Measurements from ENCODE around the gene NIPBL. TPM values are rescaled to one million over a fixed set of nuclear protein-coding genes. Genes with fewer than 3 reads are reported as not detected.

The NIPBL gene
- total and polyA plus RNA-seq, 10 of the 15 experiments (the other 5 are each of a cell fraction or from before 2014, with no cell fraction given) = 10.4 to 50.4 (median 20.2) TPM

GRCh38 chr5:36886791-36887190 lies 10.2 kb downstream of the NIPBL start:
- Histone ChIP-seq H3K9me3 (replicated peaks; ENCODE audit: control insufficient read depth, insufficient read depth, low read length) (peaks cover 10% of the 10 kb centered on the region; the same call in 2 of the 3 replicates), H3K79me2 (ENCODE audit: control insufficient read depth, insufficient read depth, low read length) (peaks cover 97% of the 10 kb centered on the region), H3K36me3 (ENCODE audit: control insufficient read depth in 2 of 2, insufficient read depth in 2 of 2, low read length in 1 of 2) (peaks cover 5 to 12% of the 10 kb centered on the region in 2 experiments; a peak in 2 of 4 replicates), H4K20me1 (ENCODE audit: control insufficient read depth, insufficient read depth) (no peaks in the 10 kb centered on the region; the same call in 1 of the 2 replicates), H3K27me3 (replicated peaks in 1 of 2; ENCODE audit: control insufficient read depth in 2 of 2, insufficient read depth in 2 of 2, low read length in 1 of 2) (no peaks in the 10 kb centered on the region), H2AFZ (ENCODE audit: control insufficient read depth, low read depth, low read length) (no peak overlapping the region), H3K4me1 (ENCODE audit: control insufficient read depth, insufficient read depth, low read length) (peaks cover 9% of the 10 kb centered on the region; the same call in 1 of the 2 replicates), H3K27ac (ENCODE audit: control insufficient read depth, insufficient read depth) (no peak overlapping the region), H3K4me2 (ENCODE audit: control insufficient read depth, insufficient read depth) (no peak overlapping the region), H3K4me3 (no peak overlapping the region), H3K9ac (ENCODE audit: control insufficient read depth, insufficient read depth, low read length) (no peak overlapping the region)
- in situ Hi-C loops (cut with MboI) = no loop called here
- intact Hi-C loops (cut with micrococcal nuclease; ENCODE audit: unreplicated experiment) = no loop called here
- no TSS peak for BruUV-seq (replicated peaks)
- no peak for ATAC-seq
- CTCF ChIA-PET = no interaction called here
- WGBS (ENCODE audit: insufficient coverage, insufficient replicate concordance, low lambda C conversion rate, missing lambda C conversion rate) = 55% methylated on average over 3 of the region's 3 CpGs
- SMC1A ChIA-PET (ENCODE audit: uncharacterized antibody, unreplicated experiment) = interaction anchor here (0.8 to 1.4 kb wide), 2 partner anchors 28 to 59 kb away, joined by 3 to 4 read pairs; no protein-coding TSS in a partner anchor
- DNase-seq (ENCODE audit: low read depth, low spot score) = no peak
- FAIRE-seq = no peak
- POLR2A ChIA-PET = interaction anchor here (2.1 kb wide), 1 partner anchor 162 kb away, joined by 5 read pairs; no protein-coding TSS in a partner anchor
- RAD21 ChIA-PET (ENCODE audit: unreplicated experiment) = no interaction called here
- TF ChIP-seq TAF1 (IDR thresholded peaks at IDR 0.05; ENCODE audit: borderline replicate concordance, low read depth, low read length) = no peak
- TF ChIP-seq BACH1 (IDR thresholded peaks at IDR 0.05; ENCODE audit: borderline replicate concordance) = no peak
- TF ChIP-seq SMARCA5 (IDR thresholded peaks at IDR 0.05) = no peak
- TF ChIP-seq, protein P1, sequence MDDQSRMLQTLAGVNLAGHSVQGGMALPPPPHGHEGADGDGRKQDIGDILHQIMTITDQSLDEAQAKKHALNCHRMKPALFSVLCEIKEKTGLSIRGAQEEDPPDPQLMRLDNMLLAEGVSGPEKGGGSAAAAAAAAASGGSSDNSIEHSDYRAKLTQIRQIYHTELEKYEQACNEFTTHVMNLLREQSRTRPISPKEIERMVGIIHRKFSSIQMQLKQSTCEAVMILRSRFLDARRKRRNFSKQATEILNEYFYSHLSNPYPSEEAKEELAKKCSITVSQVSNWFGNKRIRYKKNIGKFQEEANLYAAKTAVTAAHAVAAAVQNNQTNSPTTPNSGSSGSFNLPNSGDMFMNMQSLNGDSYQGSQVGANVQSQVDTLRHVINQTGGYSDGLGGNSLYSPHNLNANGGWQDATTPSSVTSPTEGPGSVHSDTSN (IDR thresholded peaks at IDR 0.05; ENCODE audit: insufficient replicate concordance, low read depth, low read length) = no peak
- TF ChIP-seq CREB1 (IDR thresholded peaks at IDR 0.05; ENCODE audit: low read depth) = no peak
- TF ChIP-seq, protein P2, sequence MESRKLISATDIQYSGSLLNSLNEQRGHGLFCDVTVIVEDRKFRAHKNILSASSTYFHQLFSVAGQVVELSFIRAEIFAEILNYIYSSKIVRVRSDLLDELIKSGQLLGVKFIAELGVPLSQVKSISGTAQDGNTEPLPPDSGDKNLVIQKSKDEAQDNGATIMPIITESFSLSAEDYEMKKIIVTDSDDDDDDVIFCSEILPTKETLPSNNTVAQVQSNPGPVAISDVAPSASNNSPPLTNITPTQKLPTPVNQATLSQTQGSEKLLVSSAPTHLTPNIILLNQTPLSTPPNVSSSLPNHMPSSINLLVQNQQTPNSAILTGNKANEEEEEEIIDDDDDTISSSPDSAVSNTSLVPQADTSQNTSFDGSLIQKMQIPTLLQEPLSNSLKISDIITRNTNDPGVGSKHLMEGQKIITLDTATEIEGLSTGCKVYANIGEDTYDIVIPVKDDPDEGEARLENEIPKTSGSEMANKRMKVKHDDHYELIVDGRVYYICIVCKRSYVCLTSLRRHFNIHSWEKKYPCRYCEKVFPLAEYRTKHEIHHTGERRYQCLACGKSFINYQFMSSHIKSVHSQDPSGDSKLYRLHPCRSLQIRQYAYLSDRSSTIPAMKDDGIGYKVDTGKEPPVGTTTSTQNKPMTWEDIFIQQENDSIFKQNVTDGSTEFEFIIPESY (IDR thresholded peaks at IDR 0.05) = no peak
- TF ChIP-seq MYB (IDR thresholded peaks at IDR 0.05; ENCODE audit: borderline replicate concordance, low read depth, low read length) = no peak
- no peak for TF ChIP-seq STAT1 (conservative IDR thresholded peaks at IDR 0.05)
- TF ChIP-seq, protein P3, sequence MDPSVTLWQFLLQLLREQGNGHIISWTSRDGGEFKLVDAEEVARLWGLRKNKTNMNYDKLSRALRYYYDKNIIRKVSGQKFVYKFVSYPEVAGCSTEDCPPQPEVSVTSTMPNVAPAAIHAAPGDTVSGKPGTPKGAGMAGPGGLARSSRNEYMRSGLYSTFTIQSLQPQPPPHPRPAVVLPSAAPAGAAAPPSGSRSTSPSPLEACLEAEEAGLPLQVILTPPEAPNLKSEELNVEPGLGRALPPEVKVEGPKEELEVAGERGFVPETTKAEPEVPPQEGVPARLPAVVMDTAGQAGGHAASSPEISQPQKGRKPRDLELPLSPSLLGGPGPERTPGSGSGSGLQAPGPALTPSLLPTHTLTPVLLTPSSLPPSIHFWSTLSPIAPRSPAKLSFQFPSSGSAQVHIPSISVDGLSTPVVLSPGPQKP (IDR thresholded peaks at IDR 0.05; ENCODE audit: low read depth, low read length) = no peak
- TF ChIP-seq, protein P4, sequence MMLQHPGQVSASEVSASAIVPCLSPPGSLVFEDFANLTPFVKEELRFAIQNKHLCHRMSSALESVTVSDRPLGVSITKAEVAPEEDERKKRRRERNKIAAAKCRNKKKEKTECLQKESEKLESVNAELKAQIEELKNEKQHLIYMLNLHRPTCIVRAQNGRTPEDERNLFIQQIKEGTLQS (IDR thresholded peaks at IDR 0.05; ENCODE audit: borderline replicate concordance, extremely low read depth, low read depth, low read length) = no peak
- no peak for TF ChIP-seq FOXK2 (IDR thresholded peaks at IDR 0.05)
- TF ChIP-seq SREBF1 (IDR thresholded peaks at IDR 0.05; ENCODE audit: low read length) = no peak
- TF ChIP-seq NFXL1 (IDR thresholded peaks at IDR 0.05; ENCODE audit: borderline replicate concordance) = no peak
- no peak for TF ChIP-seq SP1 (IDR thresholded peaks at IDR 0.05; ENCODE audit: low read depth, low read length)
- TF ChIP-seq ZSCAN29 (IDR thresholded peaks at IDR 0.05) = no peak
- TF ChIP-seq ZNF24 (IDR thresholded peaks at IDR 0.05) = no peak
- TF ChIP-seq RAD21 (IDR thresholded peaks at IDR 0.05; ENCODE audit: insufficient read depth, low read depth, low read length) = no peak
- TF ChIP-seq EP300 (IDR thresholded peaks at IDR 0.05; ENCODE audit: borderline replicate concordance in 1 of 2, control insufficient read depth in 1 of 2, low read depth in 2 of 2, low read length in 2 of 2) = no peak
- TF ChIP-seq CHD4 (IDR thresholded peaks at IDR 0.05) = no peak
- no peak for TF ChIP-seq RFX5 (IDR thresholded peaks at IDR 0.05; ENCODE audit: low read depth, low read length)
